HepG2 (cell line): ENCODE results near the gene EMC9. TPM values are rescaled to one million over a fixed set of nuclear protein-coding genes. Genes with fewer than 3 reads are reported as not detected.

Source experiments
- ATAC-seq: fragments of 200-7000 bp; cut with Tn5 transposase; 3 replicates; pipeline ENCODE4 v1.9.1; 2020; ENCODE audit warnings: mild to moderate bottlenecking, moderate library complexity
- BruUV-seq: library from RNA; stranded (reverse); fragments of 400-500 nt; replicated peaks from 2 replicates; lab custom pipeline; 2021; lab: Mats Ljungman, UMichigan
- CTCF ChIA-PET: fragments of 300-600 bp; formaldehyde crosslinking; extraction: SDS; loops from one replicate; lab custom pipeline; 2021; ENCODE audit warnings: low total read pairs, inconsistent platforms, low intra/inter-chr PET ratio; lab: Yijun Ruan, JAX
- POLR2A ChIA-PET: fragments of 350-600 bp; sonication (Branson Sonifier 250); formaldehyde crosslinking; loops from one replicate; lab custom pipeline; 2020; ENCODE audit warnings: antibody characterized with exemption, inconsistent platforms; lab: Yijun Ruan, JAX
- DNase-seq: peaks from one replicate; pipeline ENCODE4 v3.0.0-alpha.2; 2015; ENCODE audit warnings: low spot score
- FAIRE-seq: peaks from 3 replicates; lab custom pipeline; 2011; peaks lifted over from hg19 to GRCh38; lab: Jason Lieb, UNC
- H2AFZ ChIP-seq: one replicate; pipeline ENCODE4 v1.6.1; 2011; ENCODE audit warnings: low read length, inconsistent platforms
- H3K27ac ChIP-seq: fragments of 300-600 bp; 3 replicates; pipeline ENCODE4 v1.8.0; 2011; ENCODE audit warnings: mixed run types, mild to moderate bottlenecking, mixed read lengths, low read length, inconsistent platforms; ENCODE audit not compliant: insufficient read depth; ENCODE audit errors: extremely low read length
- H3K27me3 ChIP-seq, 2 experiments: fragments of 200-600 bp in 1 of 2; 2 replicates in 1 of 2; 3 replicates in 1 of 2; pipeline versions ENCODE4 v1.6.0 to v1.8.0; 2011; ENCODE audit warnings: low read length in 2 of 2, mild to moderate bottlenecking in 2 of 2, moderate library complexity in 2 of 2, inconsistent platforms in 1 of 2; ENCODE audit not compliant: insufficient read depth in 2 of 2, control insufficient read depth in 1 of 2
- H3K36me3 ChIP-seq, 2 experiments: fragments of 200-600 bp in 1 of 2; replicated peaks in 1 of 2; 2 replicates in 1 of 2; 3 replicates in 1 of 2; pipeline versions ENCODE4 v1.5.1 to v1.8.0; 2011; ENCODE audit warnings: low read length in 2 of 2, inconsistent platforms in 1 of 2; ENCODE audit not compliant: insufficient read depth in 2 of 2, control insufficient read depth in 1 of 2
- H3K4me1 ChIP-seq: 2 replicates; pipeline ENCODE4 v1.5.1; 2012; ENCODE audit warnings: low read length, inconsistent platforms; ENCODE audit not compliant: insufficient read depth
- H3K4me2 ChIP-seq: 2 replicates; pipeline ENCODE4 v1.6.0; 2011; ENCODE audit warnings: low read depth, low read length, inconsistent platforms
- H3K4me3 ChIP-seq, 3 experiments: fragments of 200-600 bp in 1 of 3; sonication (generic), shearing (Covaris generic) in 1 of 3; replicated peaks in 1 of 3; 2 replicates each; pipeline ENCODE4 v1.5.1; 2011 to 2016; ENCODE audit warnings: low read length in 3 of 3, inconsistent platforms in 2 of 3, low read depth in 2 of 3, mild to moderate bottlenecking in 2 of 3, control low read depth in 1 of 3, mixed read lengths in 1 of 3; ENCODE audit not compliant: insufficient read depth in 1 of 3
- H3K79me2 ChIP-seq: one replicate; pipeline ENCODE4 v1.6.1; 2011; ENCODE audit warnings: low read length, inconsistent platforms; ENCODE audit not compliant: insufficient read depth
- H3K9ac ChIP-seq: 2 replicates; pipeline ENCODE4 v1.6.0; 2011; ENCODE audit warnings: mild to moderate bottlenecking, low read depth, low read length, inconsistent platforms; ENCODE audit not compliant: insufficient read depth
- H3K9me3 ChIP-seq: 2 replicates; pipeline ENCODE4 v1.5.1; 2012; ENCODE audit warnings: mild to moderate bottlenecking, low read length
- H4K20me1 ChIP-seq: 2 replicates; pipeline ENCODE4 v1.6.0; 2011; ENCODE audit warnings: inconsistent platforms, mild to moderate bottlenecking, low read length, moderate library complexity; ENCODE audit not compliant: insufficient read depth
- ARID2 ChIP-seq: sonication (generic); formaldehyde crosslinking; IDR thresholded peaks from 2 replicates; pipeline ENCODE4 v1.8.1; 2022; ENCODE audit warnings: mild to moderate bottlenecking, missing genetic modification reagents, borderline replicate concordance
- ATF4 ChIP-seq, 2 experiments: fragments of 450-650 bp in 1 of 2; sonication (generic) in 1 of 2; formaldehyde crosslinking; IDR thresholded peaks; 2 replicates each; pipeline versions ENCODE4 v1.5.0 to v1.8.0; 2020 to 2022; ENCODE audit warnings: mild to moderate bottlenecking in 1 of 2, missing genetic modification reagents in 1 of 2
- BRF2 ChIP-seq: sonication (generic); formaldehyde crosslinking; IDR thresholded peaks from 2 replicates; pipeline ENCODE4 v1.8.1; 2022; ENCODE audit warnings: mild to moderate bottlenecking, missing genetic modification reagents
- CCAR2 ChIP-seq: fragments of 200-400 bp; formaldehyde crosslinking; optimal IDR thresholded peaks from 2 replicates; pipeline ENCODE3; 2018; ENCODE audit warnings: low read depth, mild to moderate bottlenecking, low read length, moderate library complexity
- CREB1 ChIP-seq, 2 experiments: fragments of 450-650 bp in 1 of 2; IDR thresholded peaks; 2 replicates each; pipeline ENCODE4 v1.6.1; 2016 to 2017; ENCODE audit warnings: control low read depth in 1 of 2, mild to moderate bottlenecking in 1 of 2, missing compliant biosample characterization in 1 of 2, missing genetic modification characterization in 1 of 2
- FOXK1 ChIP-seq: sonication (generic); formaldehyde crosslinking; IDR thresholded peaks from 2 replicates; pipeline ENCODE4 v1.4.0; 2020; ENCODE audit warnings: low read depth, missing genetic modification reagents, borderline replicate concordance
- HMG20B ChIP-seq: conservative IDR thresholded peaks from 2 replicates; pipeline ENCODE4 v1.6.1; 2016; ENCODE audit warnings: missing genetic modification reagents, missing compliant biosample characterization
- KLF9 ChIP-seq: IDR thresholded peaks from 2 replicates; pipeline ENCODE4 v1.6.1; 2016; ENCODE audit warnings: low read depth
- MED8 ChIP-seq: sonication (generic); formaldehyde crosslinking; IDR thresholded peaks from 2 replicates; pipeline ENCODE4 v1.8.1; 2023; ENCODE audit warnings: mild to moderate bottlenecking, missing genetic modification reagents; ENCODE audit not compliant: insufficient replicate concordance
- NBN ChIP-seq: fragments of 450-650 bp; conservative IDR thresholded peaks from 2 replicates; pipeline ENCODE4 v1.6.1; 2017
- NFE2 ChIP-seq: sonication (generic); formaldehyde crosslinking; IDR thresholded peaks from 2 replicates; pipeline ENCODE4 v1.4.0; 2020; ENCODE audit warnings: missing genetic modification reagents
- RFXAP ChIP-seq: sonication (generic); formaldehyde crosslinking; IDR thresholded peaks from 2 replicates; pipeline ENCODE4 v1.4.0; 2020; ENCODE audit warnings: missing genetic modification reagents, borderline replicate concordance
- SIX1 ChIP-seq: sonication (generic); formaldehyde crosslinking; IDR thresholded peaks from 2 replicates; pipeline ENCODE4 v1.4.0; 2020; ENCODE audit warnings: missing genetic modification reagents, borderline replicate concordance
- SOX6 ChIP-seq, 2 experiments: fragments of 450-650 bp in 1 of 2; sonication (generic) in 1 of 2; formaldehyde crosslinking in 1 of 2; IDR thresholded peaks; 2 replicates each; pipeline versions ENCODE4 v1.4.0 to v1.6.1; 2017 to 2020; ENCODE audit warnings: antibody characterized with exemption in 1 of 2, mild to moderate bottlenecking in 1 of 2, missing genetic modification reagents in 1 of 2
- SP140L ChIP-seq: sonication (generic); formaldehyde crosslinking; IDR thresholded peaks from 2 replicates; pipeline ENCODE4 v1.4.0; 2020; ENCODE audit warnings: missing genetic modification reagents, borderline replicate concordance
- TRIM22 ChIP-seq: fragments of 450-650 bp; IDR thresholded peaks from 2 replicates; pipeline ENCODE4 v1.6.1; 2017
- ZFP1 ChIP-seq: IDR thresholded peaks from 2 replicates; pipeline ENCODE4 v1.6.1; 2016
- ZFX ChIP-seq: sonication (generic); formaldehyde crosslinking; IDR thresholded peaks from 2 replicates; pipeline ENCODE4 v1.4.0; 2020; ENCODE audit warnings: mild to moderate bottlenecking, low read depth, missing genetic modification reagents, moderate library complexity
- ZNF501 ChIP-seq: sonication (generic); formaldehyde crosslinking; IDR thresholded peaks from 2 replicates; pipeline ENCODE4 v1.5.1; 2020; ENCODE audit warnings: mild to moderate bottlenecking, moderate library complexity, missing genetic modification reagents
- WGBS: methylation state at CpG from one replicate; pipeline ENCODE4 v1.1.6; 2017; ENCODE audit warnings: low lambda C conversion rate; 5-methylcytosine and 5-hydroxymethylcytosine counted together
- in situ Hi-C: cut with HindIII; loops from 2 replicates; pipeline ENCODE4 v1.10.0; 2017; ENCODE audit warnings: low pct_unique_long_range_greater_than_20kb; ENCODE audit not compliant: extremely low pct_ligation_motif_present
- intact Hi-C: fragments of 100-400 bp; cut with micrococcal nuclease; formaldehyde crosslinking; loops from one replicate; pipeline ENCODE4 v1.10.0; 2022; ENCODE audit not compliant: unreplicated experiment
- polyA plus RNA-seq, 8 experiments: library from polyadenylated mRNA; depleted of rRNA in 3 of 8; stranded (reverse) in 7 of 8; unstranded in 1 of 8; fragments of >200 nt; fragmentation: Illumina TruSeq in 4 of 8; extraction: Trizol in 4 of 8; gene quantifications; 2 replicates each; pipeline versions ENCODE4 v1.2.1 to v1.2.3, GENCODE V29; 2011 to 2016; ENCODE audit warnings: low read depth in 4 of 8, missing spikeins in 1 of 8, mixed read lengths in 1 of 8; ENCODE audit not compliant: insufficient read depth in 1 of 8
- total RNA-seq, 5 experiments: library from RNA; depleted of rRNA; stranded (reverse); fragments of >200 nt; fragmentation: Illumina TruSeq; extraction: Trizol; gene quantifications; 2 replicates each; pipeline ENCODE4 v1.2.3, GENCODE V29; 2016; ENCODE audit warnings: low read depth in 1 of 5

Gene EMC9
- total and polyA plus RNA-seq, 2 of the 13 experiments (the other 11 are each of a cell fraction or from before 2014, with no cell fraction given): 60.5 to 78.7 TPM

GRCh38 chr14:24110060-24110459 is 31.3 kb downstream of the EMC9 start:
- Histone ChIP-seq H3K79me2 (peaks cover 2% of the 10 kb centered on the region), H3K36me3 (no peaks in the 10 kb centered on the region), H4K20me1 (no peaks in the 10 kb centered on the region), H3K4me3 (no peak overlapping the region; a peak in 1 of 6 replicates), H3K9ac (no peak overlapping the region), H3K27me3 (no peaks in the 10 kb centered on the region; a peak in 1 of 5 replicates), H3K4me2 (peak overlapping the region; percentile 26), H2AFZ (no peak overlapping the region), H3K27ac (peak overlapping the region; percentile 4), H3K4me1 (peaks cover 63% of the 10 kb centered on the region), H3K9me3 (no peaks in the 10 kb centered on the region)
- intact Hi-C loops: loop anchor here (10.0 kb wide), 2 partner anchors 805 to 1015 kb away; partner anchors contain the start of genes ACIN1, BCL2L2, C14orf119 and PPP1R3E
- ATAC-seq (no peak), DNase-seq (peak; percentile 68), FAIRE-seq (no peak)
- BruUV-seq: no TSS peak
- in situ Hi-C loops: loop anchor here (25.0 kb wide), 1 partner anchor 1523 kb away; the partner anchor contains the start of genes ABHD4 and DAD1
- CTCF ChIA-PET: interaction anchor here (1.1 to 5.4 kb wide), 4 partner anchors 19 to 96 kb away, joined by 4 to 86 read pairs (median 30); partner anchors contain the start of gene IRF9
- POLR2A ChIA-PET: interaction anchor here (0.5 to 11.8 kb wide), 11 partner anchors 15 to 161 kb away, joined by 4 to 594 read pairs (median 9); partner anchors contain the start of genes CHMP4A, EMC9, FITM1 and IRF9
- 38% methylated on average over 9 of the region's 9 CpGs for WGBS
- TF ChIP-seq SOX6 (IDR thresholded peaks at IDR 0.05): no peak
- peak; percentile 6; the same call in 1 of the 2 replicates for TF ChIP-seq SOX6 (CRISPR knock-in tag; IDR thresholded peaks at IDR 0.05)
- TF ChIP-seq ZFX (CRISPR knock-in tag): no peak
- TF ChIP-seq BRF2 (CRISPR knock-in tag): 0 out of 2 replicates have a peak, but pooled peaks have one; percentile 30
- TF ChIP-seq HMG20B (CRISPR knock-in tag): 0 out of 2 replicates have a peak, but pooled peaks have one; percentile 28
- peak; percentile 48 for TF ChIP-seq CCAR2
- 0 out of 2 replicates have a peak, but pooled peaks have one; percentile 25 for TF ChIP-seq SIX1 (CRISPR knock-in tag)
- TF ChIP-seq FOXK1: no peak
- TF ChIP-seq KLF9 (CRISPR knock-in tag): no peak
- no peak for TF ChIP-seq NBN
- TF ChIP-seq CREB1 (IDR thresholded peaks at IDR 0.05): peak; percentile 8; the same call in 1 of the 2 replicates
- TF ChIP-seq CREB1 (CRISPR knock-in tag; IDR thresholded peaks at IDR 0.05): no peak
- peak; percentile 44; the same call in 1 of the 2 replicates for TF ChIP-seq ZNF501
- TF ChIP-seq ATF4 (CRISPR knock-in tag; IDR thresholded peaks at IDR 0.05): no peak
- no peak for TF ChIP-seq TRIM22
- no peak for TF ChIP-seq NFE2 (CRISPR knock-in tag)
- no peak for TF ChIP-seq RFXAP (CRISPR knock-in tag)
- no peak for TF ChIP-seq ZFP1 (CRISPR knock-in tag)
- TF ChIP-seq MED8 (CRISPR knock-in tag): no peak
- 0 out of 2 replicates have a peak, but pooled peaks have one; percentile 26 for TF ChIP-seq ARID2 (CRISPR knock-in tag)
- 0 out of 2 replicates have a peak, but pooled peaks have one; percentile 37 for TF ChIP-seq SP140L (CRISPR knock-in tag)
